GM23338 (cell line): Measurements from ENCODE around the gene PPIF. TPM values are rescaled to one million over a fixed set of nuclear protein-coding genes. Genes with fewer than 3 reads are reported as not detected.

Experiments
- ATAC-seq: fragments of 200-7000 bp; cut with Tn5 transposase; 3 replicates; pipeline ENCODE4 v1.9.1; 2020
- DNase-seq: peaks from one replicate; pipeline ENCODE4 v3.0.0-alpha.2; 2015; ENCODE audit warnings: low spot score
- H2AFZ ChIP-seq: fragments of 200-600 bp; sonication (generic); 2 replicates; pipeline ENCODE4 v1.8.0; 2016; ENCODE audit warnings: antibody characterized with exemption, mild to moderate bottlenecking, moderate library complexity
- H3F3A ChIP-seq: fragments of 200-600 bp; sonication (generic); replicated peaks from 2 replicates; pipeline ENCODE4 v1.8.0; 2017; ENCODE audit warnings: antibody characterized with exemption, mixed run types, low read depth
- H3K27ac ChIP-seq: fragments of 200-600 bp; sonication (generic); 2 replicates; pipeline ENCODE4 v1.6.1; 2016; ENCODE audit warnings: low read depth
- H3K27me3 ChIP-seq: fragments of 200-600 bp; sonication (generic); 2 replicates; pipeline ENCODE4 v1.8.0; 2016; ENCODE audit warnings: mild to moderate bottlenecking, mixed run types, moderate library complexity; ENCODE audit not compliant: insufficient read depth
- H3K36me3 ChIP-seq: fragments of 200-600 bp; sonication (generic); 2 replicates; pipeline ENCODE4 v1.8.0; 2016; ENCODE audit warnings: mild to moderate bottlenecking; ENCODE audit not compliant: insufficient read depth
- H3K4me1 ChIP-seq: fragments of 200-600 bp; sonication (generic); 2 replicates; pipeline ENCODE4 v1.8.0; 2016; ENCODE audit warnings: mild to moderate bottlenecking, moderate library complexity; ENCODE audit not compliant: insufficient read depth
- H3K4me2 ChIP-seq: fragments of 200-600 bp; sonication (generic); 2 replicates; pipeline ENCODE4 v1.7.1; 2017; ENCODE audit warnings: mixed run types
- H3K4me3 ChIP-seq: fragments of 200-600 bp; sonication (generic); 2 replicates; pipeline ENCODE4 v1.6.1; 2016; ENCODE audit warnings: mixed run types
- H3K79me2 ChIP-seq: fragments of 200-600 bp; sonication (generic); replicated peaks from 2 replicates; pipeline ENCODE4 v1.8.0; 2017; ENCODE audit warnings: mild to moderate bottlenecking; ENCODE audit not compliant: insufficient read depth
- H3K9me2 ChIP-seq: fragments of 200-600 bp; sonication (generic); 2 replicates; pipeline ENCODE4 v1.8.0; 2017; ENCODE audit not compliant: insufficient read depth
- H4K20me1 ChIP-seq: fragments of 200-600 bp; sonication (generic); replicated peaks from 2 replicates; pipeline ENCODE4 v1.8.0; 2017; ENCODE audit warnings: mild to moderate bottlenecking; ENCODE audit not compliant: insufficient read depth
- H3K27ac Mint-ChIP-seq: 2 replicates; pipeline ENCODE4 v1.8.0; 2020; ENCODE audit warnings: inconsistent platforms, mild to moderate bottlenecking, moderate library complexity, mixed read lengths
- H3K27me3 Mint-ChIP-seq: 3 replicates; pipeline ENCODE4 v1.8.0; 2022; ENCODE audit warnings: low read depth, mild to moderate bottlenecking, moderate library complexity, mixed read lengths, inconsistent platforms; ENCODE audit not compliant: insufficient read depth, poor library complexity
- H3K36me3 Mint-ChIP-seq: 3 replicates; pipeline ENCODE4 v1.8.0; 2021; ENCODE audit warnings: low read depth, mild to moderate bottlenecking, inconsistent platforms, moderate library complexity, mixed read lengths
- H3K4me1 Mint-ChIP-seq: 3 replicates; pipeline ENCODE4 v1.8.0; 2020; ENCODE audit warnings: mild to moderate bottlenecking, inconsistent platforms, mixed read lengths
- H3K4me3 Mint-ChIP-seq: 3 replicates; pipeline ENCODE4 v1.8.0; 2021; ENCODE audit warnings: moderate library complexity, mild to moderate bottlenecking, inconsistent platforms, mixed read lengths
- H3K9me3 Mint-ChIP-seq: 3 replicates; pipeline ENCODE4 v1.8.0; 2020; ENCODE audit warnings: moderate library complexity, mild to moderate bottlenecking, inconsistent platforms, mixed read lengths
- EZH2 ChIP-seq: fragments of 200-600 bp; sonication (generic); IDR thresholded peaks from one replicate; pipeline ENCODE4 v1.8.0; 2017; ENCODE audit warnings: antibody characterized with exemption, mild to moderate bottlenecking, low read depth; ENCODE audit not compliant: unreplicated experiment
- EZH2phosphoT487 ChIP-seq: fragments of 200-600 bp; sonication (generic); IDR thresholded peaks from one replicate; pipeline ENCODE4 v1.8.1; 2018; ENCODE audit warnings: antibody characterized with exemption; ENCODE audit not compliant: unreplicated experiment
- JUNB ChIP-seq: IDR thresholded peaks from one replicate; pipeline ENCODE4 v1.6.1; 2016; ENCODE audit warnings: antibody characterized with exemption; ENCODE audit not compliant: unreplicated experiment
- STAT1 ChIP-seq: IDR thresholded peaks from one replicate; pipeline ENCODE4 v1.6.1; 2016; ENCODE audit warnings: antibody characterized with exemption; ENCODE audit not compliant: unreplicated experiment
- ZNF114 ChIP-seq: fragments of 250-450 bp; sonication (Bioruptor Pico); IDR thresholded peaks from 2 replicates; pipeline ENCODE4 v1.5.0; 2020; ENCODE audit warnings: mild to moderate bottlenecking, moderate library complexity
- ZNF331 ChIP-seq: fragments of 250-450 bp; sonication (Bioruptor Pico); IDR thresholded peaks from 2 replicates; pipeline ENCODE4 v1.5.0; 2020; ENCODE audit warnings: low read depth, mild to moderate bottlenecking, moderate library complexity
- polyA plus RNA-seq: library from polyadenylated mRNA; unstranded; fragments of >200 nt; fragmentation: Nextera tagmentation; extraction: Ambion mirVana; gene quantifications from 2 replicates; pipeline ENCODE4 v1.2.1, GENCODE V29; 2016
- total RNA-seq: library from RNA; depleted of rRNA; stranded (reverse); fragments of >200 nt; shearing (Covaris generic); gene quantifications from 2 replicates; pipeline ENCODE4 v1.2.3, GENCODE V29; 2014
- TF ChIP-seq, protein P1 (sequence below): IDR thresholded peaks from one replicate; pipeline ENCODE4 v1.6.1; 2018; ENCODE audit warnings: antibody characterized with exemption; ENCODE audit not compliant: unreplicated experiment
- TF ChIP-seq, protein P2 (sequence below), 2 experiments: fragments of 200-600 bp in 1 of 2; sonication (generic) in 1 of 2; conservative IDR thresholded peaks; 2 replicates each; pipeline versions ENCODE4 v1.5.1 to v1.6.1; 2016 to 2017; ENCODE audit warnings: antibody characterized with exemption in 2 of 2, low read depth in 2 of 2, mild to moderate bottlenecking in 2 of 2, moderate library complexity in 1 of 2
- TF ChIP-seq, protein P3 (sequence below): IDR thresholded peaks from 2 replicates; pipeline ENCODE4 v1.6.1; 2016; ENCODE audit warnings: antibody characterized with exemption
- TF ChIP-seq, protein P4 (sequence below): fragments of 250-450 bp; sonication (Bioruptor Pico); IDR thresholded peaks from 2 replicates; pipeline ENCODE4 v1.5.0; 2020; ENCODE audit warnings: mild to moderate bottlenecking, moderate library complexity

Gene PPIF
- total and polyA plus RNA-seq, 2 experiments from 2014 or later = 32.1 to 43.6 TPM

DNA sequence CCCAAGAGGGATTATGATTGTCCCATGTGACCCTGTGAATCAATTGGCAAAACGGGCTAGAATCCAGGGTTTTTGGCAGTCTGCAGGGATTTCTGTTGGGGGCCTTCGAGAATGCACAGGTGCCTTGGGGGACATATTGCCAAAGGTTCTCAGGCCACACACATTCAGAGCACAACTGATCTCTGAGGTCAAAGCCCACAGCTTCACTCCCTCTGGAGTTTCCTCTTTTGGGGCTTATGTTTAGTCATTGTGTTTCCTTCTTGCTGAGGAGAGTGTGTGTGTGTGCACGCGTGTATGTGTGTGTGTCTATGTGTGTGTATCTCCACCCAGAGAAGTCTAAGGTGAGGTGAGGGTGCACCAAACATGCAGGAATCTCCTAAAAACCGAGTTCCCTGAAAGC lies 8.8 kb downstream of the PPIF start:
- peaks cover 58% of the 10 kb centered on the region for H3K36me3 Mint-ChIP-seq
- Histone ChIP-seq H3K36me3 (no peaks in the 10 kb centered on the region; the same call in 1 of the 2 replicates), H3K27ac (no peak overlapping the region), H3K9me2 (no peaks in the 10 kb centered on the region), H3K4me3 (no peak overlapping the region), H3K27me3 (no peaks in the 10 kb centered on the region), H2AFZ (no peak overlapping the region), H3F3A (no peaks in the 10 kb centered on the region), H3K4me1 (no peaks in the 10 kb centered on the region), H3K4me2 (no peak overlapping the region), H3K79me2 (no peaks in the 10 kb centered on the region), H4K20me1 (peaks cover 13% of the 10 kb centered on the region; the same call in 1 of the 2 replicates)
- TF ChIP-seq ZNF114 (no peak), EZH2 (no peak), EZH2phosphoT487 (no peak), STAT1 (no peak), ZNF331 (no peak), JUNB (no peak)
- TF ChIP-seq, protein P1, sequence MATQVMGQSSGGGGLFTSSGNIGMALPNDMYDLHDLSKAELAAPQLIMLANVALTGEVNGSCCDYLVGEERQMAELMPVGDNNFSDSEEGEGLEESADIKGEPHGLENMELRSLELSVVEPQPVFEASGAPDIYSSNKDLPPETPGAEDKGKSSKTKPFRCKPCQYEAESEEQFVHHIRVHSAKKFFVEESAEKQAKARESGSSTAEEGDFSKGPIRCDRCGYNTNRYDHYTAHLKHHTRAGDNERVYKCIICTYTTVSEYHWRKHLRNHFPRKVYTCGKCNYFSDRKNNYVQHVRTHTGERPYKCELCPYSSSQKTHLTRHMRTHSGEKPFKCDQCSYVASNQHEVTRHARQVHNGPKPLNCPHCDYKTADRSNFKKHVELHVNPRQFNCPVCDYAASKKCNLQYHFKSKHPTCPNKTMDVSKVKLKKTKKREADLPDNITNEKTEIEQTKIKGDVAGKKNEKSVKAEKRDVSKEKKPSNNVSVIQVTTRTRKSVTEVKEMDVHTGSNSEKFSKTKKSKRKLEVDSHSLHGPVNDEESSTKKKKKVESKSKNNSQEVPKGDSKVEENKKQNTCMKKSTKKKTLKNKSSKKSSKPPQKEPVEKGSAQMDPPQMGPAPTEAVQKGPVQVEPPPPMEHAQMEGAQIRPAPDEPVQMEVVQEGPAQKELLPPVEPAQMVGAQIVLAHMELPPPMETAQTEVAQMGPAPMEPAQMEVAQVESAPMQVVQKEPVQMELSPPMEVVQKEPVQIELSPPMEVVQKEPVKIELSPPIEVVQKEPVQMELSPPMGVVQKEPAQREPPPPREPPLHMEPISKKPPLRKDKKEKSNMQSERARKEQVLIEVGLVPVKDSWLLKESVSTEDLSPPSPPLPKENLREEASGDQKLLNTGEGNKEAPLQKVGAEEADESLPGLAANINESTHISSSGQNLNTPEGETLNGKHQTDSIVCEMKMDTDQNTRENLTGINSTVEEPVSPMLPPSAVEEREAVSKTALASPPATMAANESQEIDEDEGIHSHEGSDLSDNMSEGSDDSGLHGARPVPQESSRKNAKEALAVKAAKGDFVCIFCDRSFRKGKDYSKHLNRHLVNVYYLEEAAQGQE = no peak
- TF ChIP-seq, protein P2, sequence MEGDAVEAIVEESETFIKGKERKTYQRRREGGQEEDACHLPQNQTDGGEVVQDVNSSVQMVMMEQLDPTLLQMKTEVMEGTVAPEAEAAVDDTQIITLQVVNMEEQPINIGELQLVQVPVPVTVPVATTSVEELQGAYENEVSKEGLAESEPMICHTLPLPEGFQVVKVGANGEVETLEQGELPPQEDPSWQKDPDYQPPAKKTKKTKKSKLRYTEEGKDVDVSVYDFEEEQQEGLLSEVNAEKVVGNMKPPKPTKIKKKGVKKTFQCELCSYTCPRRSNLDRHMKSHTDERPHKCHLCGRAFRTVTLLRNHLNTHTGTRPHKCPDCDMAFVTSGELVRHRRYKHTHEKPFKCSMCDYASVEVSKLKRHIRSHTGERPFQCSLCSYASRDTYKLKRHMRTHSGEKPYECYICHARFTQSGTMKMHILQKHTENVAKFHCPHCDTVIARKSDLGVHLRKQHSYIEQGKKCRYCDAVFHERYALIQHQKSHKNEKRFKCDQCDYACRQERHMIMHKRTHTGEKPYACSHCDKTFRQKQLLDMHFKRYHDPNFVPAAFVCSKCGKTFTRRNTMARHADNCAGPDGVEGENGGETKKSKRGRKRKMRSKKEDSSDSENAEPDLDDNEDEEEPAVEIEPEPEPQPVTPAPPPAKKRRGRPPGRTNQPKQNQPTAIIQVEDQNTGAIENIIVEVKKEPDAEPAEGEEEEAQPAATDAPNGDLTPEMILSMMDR (conservative IDR thresholded peaks at IDR 0.05; ENCODE audit: low read depth in 2 of 2) = no peak
- no peaks in the 10 kb centered on the region for H3K9me3 Mint-ChIP-seq
- ATAC-seq = no peak
- H3K4me1 Mint-ChIP-seq = no peaks in the 10 kb centered on the region
- H3K27ac Mint-ChIP-seq = no peak overlapping the region
- no peak overlapping the region for H3K4me3 Mint-ChIP-seq
- peaks cover 6% of the 10 kb centered on the region for H3K27me3 Mint-ChIP-seq
- no peak for DNase-seq

DNA sequence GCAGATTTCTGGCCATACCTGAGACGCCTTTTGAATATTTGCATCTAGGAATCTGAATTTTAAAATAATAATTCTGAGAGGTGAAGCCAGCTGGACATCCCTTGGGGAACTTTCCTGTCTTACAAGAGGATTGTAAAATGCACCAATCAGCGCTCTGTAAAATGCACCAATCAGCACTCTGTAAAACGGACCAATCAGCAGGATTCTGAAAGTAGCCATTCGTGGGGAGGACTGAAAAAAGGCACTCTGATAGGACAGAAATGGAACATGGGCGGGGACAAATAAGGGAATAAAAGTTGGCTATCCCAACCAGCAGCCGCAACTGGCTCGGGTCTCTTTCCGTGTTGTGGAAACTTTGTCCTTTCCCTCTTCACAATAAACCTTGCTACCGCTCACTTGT lies 9.9 kb downstream of the PPIF start:
- Histone ChIP-seq H3K9me2 (no peaks in the 10 kb centered on the region), H4K20me1 (peaks cover 12% of the 10 kb centered on the region; the same call in 1 of the 2 replicates), H3K4me1 (no peaks in the 10 kb centered on the region), H3K36me3 (no peaks in the 10 kb centered on the region; the same call in 1 of the 2 replicates), H3F3A (no peaks in the 10 kb centered on the region), H2AFZ (no peak overlapping the region), H3K4me3 (no peak overlapping the region), H3K27me3 (no peaks in the 10 kb centered on the region), H3K4me2 (no peak overlapping the region), H3K79me2 (no peaks in the 10 kb centered on the region), H3K27ac (no peak overlapping the region)
- no peak overlapping the region for H3K4me3 Mint-ChIP-seq
- H3K27me3 Mint-ChIP-seq = peaks cover 6% of the 10 kb centered on the region
- ATAC-seq (no peak), DNase-seq (no peak)
- no peaks in the 10 kb centered on the region for H3K4me1 Mint-ChIP-seq
- H3K36me3 Mint-ChIP-seq = peaks cover 50% of the 10 kb centered on the region
- no peaks in the 10 kb centered on the region for H3K9me3 Mint-ChIP-seq
- H3K27ac Mint-ChIP-seq = no peak overlapping the region
- no peak for TF ChIP-seq ZNF331
- TF ChIP-seq STAT1 = no peak
- TF ChIP-seq, protein P3, sequence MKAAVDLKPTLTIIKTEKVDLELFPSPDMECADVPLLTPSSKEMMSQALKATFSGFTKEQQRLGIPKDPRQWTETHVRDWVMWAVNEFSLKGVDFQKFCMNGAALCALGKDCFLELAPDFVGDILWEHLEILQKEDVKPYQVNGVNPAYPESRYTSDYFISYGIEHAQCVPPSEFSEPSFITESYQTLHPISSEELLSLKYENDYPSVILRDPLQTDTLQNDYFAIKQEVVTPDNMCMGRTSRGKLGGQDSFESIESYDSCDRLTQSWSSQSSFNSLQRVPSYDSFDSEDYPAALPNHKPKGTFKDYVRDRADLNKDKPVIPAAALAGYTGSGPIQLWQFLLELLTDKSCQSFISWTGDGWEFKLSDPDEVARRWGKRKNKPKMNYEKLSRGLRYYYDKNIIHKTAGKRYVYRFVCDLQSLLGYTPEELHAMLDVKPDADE = no peak
- TF ChIP-seq, protein P4, sequence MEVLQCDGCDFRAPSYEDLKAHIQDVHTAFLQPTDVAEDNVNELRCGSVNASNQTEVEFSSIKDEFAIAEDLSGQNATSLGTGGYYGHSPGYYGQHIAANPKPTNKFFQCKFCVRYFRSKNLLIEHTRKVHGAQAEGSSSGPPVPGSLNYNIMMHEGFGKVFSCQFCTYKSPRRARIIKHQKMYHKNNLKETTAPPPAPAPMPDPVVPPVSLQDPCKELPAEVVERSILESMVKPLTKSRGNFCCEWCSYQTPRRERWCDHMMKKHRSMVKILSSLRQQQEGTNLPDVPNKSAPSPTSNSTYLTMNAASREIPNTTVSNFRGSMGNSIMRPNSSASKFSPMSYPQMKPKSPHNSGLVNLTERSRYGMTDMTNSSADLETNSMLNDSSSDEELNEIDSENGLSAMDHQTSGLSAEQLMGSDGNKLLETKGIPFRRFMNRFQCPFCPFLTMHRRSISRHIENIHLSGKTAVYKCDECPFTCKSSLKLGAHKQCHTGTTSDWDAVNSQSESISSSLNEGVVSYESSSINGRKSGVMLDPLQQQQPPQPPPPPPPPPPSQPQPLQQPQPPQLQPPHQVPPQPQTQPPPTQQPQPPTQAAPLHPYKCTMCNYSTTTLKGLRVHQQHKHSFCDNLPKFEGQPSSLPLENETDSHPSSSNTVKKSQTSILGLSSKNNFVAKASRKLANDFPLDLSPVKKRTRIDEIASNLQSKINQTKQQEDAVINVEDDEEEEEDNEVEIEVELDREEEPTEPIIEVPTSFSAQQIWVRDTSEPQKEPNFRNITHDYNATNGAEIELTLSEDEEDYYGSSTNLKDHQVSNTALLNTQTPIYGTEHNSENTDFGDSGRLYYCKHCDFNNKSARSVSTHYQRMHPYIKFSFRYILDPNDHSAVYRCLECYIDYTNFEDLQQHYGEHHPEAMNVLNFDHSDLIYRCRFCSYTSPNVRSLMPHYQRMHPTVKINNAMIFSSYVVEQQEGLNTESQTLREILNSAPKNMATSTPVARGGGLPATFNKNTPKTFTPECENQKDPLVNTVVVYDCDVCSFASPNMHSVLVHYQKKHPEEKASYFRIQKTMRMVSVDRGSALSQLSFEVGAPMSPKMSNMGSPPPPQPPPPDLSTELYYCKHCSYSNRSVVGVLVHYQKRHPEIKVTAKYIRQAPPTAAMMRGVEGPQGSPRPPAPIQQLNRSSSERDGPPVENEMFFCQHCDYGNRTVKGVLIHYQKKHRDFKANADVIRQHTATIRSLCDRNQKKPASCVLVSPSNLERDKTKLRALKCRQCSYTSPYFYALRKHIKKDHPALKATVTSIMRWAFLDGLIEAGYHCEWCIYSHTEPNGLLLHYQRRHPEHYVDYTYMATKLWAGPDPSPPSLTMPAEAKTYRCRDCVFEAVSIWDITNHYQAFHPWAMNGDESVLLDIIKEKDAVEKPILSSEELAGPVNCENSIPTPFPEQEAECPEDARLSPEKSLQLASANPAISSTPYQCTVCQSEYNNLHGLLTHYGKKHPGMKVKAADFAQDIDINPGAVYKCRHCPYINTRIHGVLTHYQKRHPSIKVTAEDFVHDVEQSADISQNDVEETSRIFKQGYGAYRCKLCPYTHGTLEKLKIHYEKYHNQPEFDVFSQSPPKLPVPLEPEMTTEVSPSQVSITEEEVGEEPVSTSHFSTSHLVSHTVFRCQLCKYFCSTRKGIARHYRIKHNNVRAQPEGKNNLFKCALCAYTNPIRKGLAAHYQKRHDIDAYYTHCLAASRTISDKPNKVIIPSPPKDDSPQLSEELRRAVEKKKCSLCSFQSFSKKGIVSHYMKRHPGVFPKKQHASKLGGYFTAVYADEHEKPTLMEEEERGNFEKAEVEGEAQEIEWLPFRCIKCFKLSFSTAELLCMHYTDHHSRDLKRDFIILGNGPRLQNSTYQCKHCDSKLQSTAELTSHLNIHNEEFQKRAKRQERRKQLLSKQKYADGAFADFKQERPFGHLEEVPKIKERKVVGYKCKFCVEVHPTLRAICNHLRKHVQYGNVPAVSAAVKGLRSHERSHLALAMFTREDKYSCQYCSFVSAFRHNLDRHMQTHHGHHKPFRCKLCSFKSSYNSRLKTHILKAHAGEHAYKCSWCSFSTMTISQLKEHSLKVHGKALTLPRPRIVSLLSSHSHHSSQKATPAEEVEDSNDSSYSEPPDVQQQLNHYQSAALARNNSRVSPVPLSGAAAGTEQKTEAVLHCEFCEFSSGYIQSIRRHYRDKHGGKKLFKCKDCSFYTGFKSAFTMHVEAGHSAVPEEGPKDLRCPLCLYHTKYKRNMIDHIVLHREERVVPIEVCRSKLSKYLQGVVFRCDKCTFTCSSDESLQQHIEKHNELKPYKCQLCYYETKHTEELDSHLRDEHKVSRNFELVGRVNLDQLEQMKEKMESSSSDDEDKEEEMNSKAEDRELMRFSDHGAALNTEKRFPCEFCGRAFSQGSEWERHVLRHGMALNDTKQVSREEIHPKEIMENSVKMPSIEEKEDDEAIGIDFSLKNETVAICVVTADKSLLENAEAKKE (CRISPR knock-in tag) = no peak
